GM06990 (cell line): Measurements from ENCODE around the gene SHISAL2A.

ENCODE experiments used
- DNase-seq: peaks from one replicate; pipeline ENCODE4 v3.0.0-alpha.2; 2011; ENCODE audit not compliant: insufficient read length; ENCODE audit errors: extremely low read depth
- H3K27me3 ChIP-seq: replicated peaks from 2 replicates; pipeline ENCODE4 v1.6.0; 2011; ENCODE audit warnings: low read length; ENCODE audit not compliant: control insufficient read depth, insufficient read depth
- H3K36me3 ChIP-seq: 2 replicates; pipeline ENCODE4 v1.5.1; 2011; ENCODE audit warnings: low read length; ENCODE audit not compliant: control insufficient read depth, insufficient read depth
- H3K4me3 ChIP-seq: replicated peaks from 2 replicates; pipeline ENCODE4 v1.5.1; 2011; ENCODE audit warnings: low read depth, mild to moderate bottlenecking, control low read depth, low read length
- TF ChIP-seq, protein P1 (sequence below): IDR thresholded peaks from 2 replicates; pipeline ENCODE4 v1.5.1; 2011; ENCODE audit warnings: low read length, control low read depth, mild to moderate bottlenecking, inconsistent platforms; ENCODE audit not compliant: insufficient read depth, poor library complexity, severe bottlenecking

SHISAL2A gene

DNA sequence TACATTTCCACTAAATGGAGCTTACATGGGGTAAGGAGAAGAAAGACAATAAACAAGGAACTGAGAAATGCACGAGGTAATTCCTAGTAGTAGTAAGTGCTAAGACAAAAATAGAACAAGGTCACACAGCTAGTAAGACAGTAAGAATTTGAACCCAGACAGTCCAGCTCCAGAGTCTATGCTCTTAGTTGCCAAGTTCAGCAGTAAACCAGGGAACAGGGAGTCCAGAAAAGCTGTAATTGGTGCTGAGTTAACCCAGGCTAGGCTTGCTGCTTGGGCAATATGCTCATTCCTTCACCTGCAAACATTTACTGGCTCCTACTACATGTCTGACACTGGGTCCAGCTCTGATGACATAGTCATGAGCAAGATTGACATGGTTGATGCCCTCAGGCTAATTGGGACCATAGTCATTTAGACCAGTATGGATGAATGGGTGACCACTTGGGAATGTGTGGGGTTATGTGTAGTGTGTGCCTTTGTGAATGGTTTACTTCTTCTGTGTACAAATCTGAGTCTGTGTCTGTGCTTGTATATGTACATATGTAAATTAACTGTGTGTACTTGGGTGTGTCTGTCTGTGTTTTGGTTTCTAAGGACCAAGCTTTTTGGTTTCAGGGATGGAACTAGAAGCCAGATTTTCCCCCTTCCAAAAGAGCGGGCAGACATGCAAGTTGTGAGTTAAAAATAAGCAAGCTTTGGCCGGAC lies 28.8 kb upstream of the SHISAL2A start:
- Histone ChIP-seq H3K36me3 (peaks cover 7% of the 10 kb centered on the region), H3K4me3 (no peak overlapping the region; the same call in 1 of the 2 replicates), H3K27me3 (no peaks in the 10 kb centered on the region)
- TF ChIP-seq, protein P1, sequence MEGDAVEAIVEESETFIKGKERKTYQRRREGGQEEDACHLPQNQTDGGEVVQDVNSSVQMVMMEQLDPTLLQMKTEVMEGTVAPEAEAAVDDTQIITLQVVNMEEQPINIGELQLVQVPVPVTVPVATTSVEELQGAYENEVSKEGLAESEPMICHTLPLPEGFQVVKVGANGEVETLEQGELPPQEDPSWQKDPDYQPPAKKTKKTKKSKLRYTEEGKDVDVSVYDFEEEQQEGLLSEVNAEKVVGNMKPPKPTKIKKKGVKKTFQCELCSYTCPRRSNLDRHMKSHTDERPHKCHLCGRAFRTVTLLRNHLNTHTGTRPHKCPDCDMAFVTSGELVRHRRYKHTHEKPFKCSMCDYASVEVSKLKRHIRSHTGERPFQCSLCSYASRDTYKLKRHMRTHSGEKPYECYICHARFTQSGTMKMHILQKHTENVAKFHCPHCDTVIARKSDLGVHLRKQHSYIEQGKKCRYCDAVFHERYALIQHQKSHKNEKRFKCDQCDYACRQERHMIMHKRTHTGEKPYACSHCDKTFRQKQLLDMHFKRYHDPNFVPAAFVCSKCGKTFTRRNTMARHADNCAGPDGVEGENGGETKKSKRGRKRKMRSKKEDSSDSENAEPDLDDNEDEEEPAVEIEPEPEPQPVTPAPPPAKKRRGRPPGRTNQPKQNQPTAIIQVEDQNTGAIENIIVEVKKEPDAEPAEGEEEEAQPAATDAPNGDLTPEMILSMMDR, result no peak
- no peak for DNase-seq

DNA sequence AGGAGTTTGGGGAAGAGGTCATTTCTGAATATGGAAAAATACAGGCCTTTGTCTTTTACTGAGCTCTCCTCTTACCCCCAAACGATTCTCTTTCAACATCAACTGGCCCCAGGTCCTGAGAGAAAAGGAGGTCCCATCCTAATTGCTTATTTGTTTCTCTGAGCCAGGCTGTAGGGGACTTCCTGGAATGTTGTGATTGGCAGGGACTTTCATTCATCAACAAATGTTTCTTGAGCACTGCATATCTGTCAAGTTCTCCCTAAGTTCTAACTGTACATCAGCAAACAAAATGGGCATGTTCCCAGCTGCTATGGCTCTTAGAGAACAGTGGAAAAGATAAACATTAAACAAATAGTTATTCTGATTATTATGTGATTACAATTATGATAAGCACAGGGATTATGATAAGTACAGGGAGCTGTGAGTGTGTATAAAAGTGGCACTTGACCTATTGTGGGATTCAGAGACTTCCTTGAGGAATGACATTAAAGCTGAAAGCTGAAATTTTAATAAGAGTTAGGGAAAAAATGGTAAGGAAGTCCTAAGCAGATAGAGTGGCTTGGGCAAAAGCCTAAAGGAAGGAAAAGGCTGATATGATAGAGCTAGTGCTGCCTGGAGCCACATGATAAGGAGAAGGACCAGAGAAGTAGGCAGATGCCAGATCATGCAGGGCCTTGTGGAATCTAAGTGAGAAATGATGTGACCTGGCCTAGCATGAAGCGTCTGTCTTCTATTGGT lies 19.2 kb upstream of the SHISAL2A start:
- no peak for DNase-seq
- TF ChIP-seq, protein P1, result no peak
- Histone ChIP-seq H3K36me3 (no peaks in the 10 kb centered on the region), H3K27me3 (no peaks in the 10 kb centered on the region), H3K4me3 (no peak overlapping the region)

DNA sequence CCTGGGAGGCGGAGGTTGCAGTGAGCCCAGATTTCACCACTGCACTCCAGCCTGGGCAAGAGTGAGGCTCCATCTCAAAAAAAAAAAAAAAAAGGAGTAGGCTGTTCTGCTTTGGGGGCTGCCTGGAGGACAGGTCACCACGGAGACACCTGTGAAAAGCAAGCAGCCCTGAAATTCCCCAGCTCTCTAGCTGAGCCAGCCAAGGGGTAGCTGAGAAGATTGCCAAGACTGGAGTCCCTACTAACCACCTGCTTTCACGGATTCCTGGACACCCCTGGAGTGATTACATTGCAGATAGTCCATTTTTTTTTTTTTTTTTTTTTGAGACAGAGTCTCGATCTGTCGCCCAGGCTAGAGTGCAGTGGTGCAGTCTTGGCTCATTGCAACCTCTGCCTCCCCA lies 18.3 kb upstream of the SHISAL2A start:
- TF ChIP-seq, protein P1, result no peak
- H3K36me3 ChIP-seq, result no peaks in the 10 kb centered on the region
- no peak overlapping the region for H3K4me3 ChIP-seq
- DNase-seq, result no peak
- H3K27me3 ChIP-seq, result no peaks in the 10 kb centered on the region

DNA sequence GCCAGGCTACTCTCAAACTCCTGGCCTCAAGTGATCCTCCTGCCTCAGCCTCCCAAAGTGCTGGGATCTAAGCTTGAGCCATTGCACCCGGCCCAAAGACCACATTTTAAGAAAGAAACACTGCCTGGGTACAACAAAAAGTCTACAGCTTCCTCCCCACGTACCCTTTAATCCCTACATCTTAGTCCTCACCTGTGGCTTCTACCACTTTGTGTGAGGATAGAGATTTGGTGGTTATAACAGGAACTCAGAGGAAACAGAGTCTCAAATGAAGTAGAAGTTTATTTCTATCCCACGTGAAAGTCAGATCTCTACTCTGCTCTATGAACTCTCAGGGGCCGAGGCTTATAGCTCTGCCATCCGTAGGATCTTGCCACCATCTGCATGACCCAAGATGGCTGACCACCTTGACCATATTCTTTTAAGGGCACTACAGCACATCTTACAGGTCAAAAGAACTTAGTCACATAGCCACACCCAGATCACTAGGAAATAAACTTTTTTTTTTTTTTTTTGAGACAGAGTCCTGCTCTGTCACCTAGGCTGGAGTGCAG lies 17.4 kb upstream of the SHISAL2A start:
- Histone ChIP-seq H3K4me3 (no peak overlapping the region), H3K27me3 (no peaks in the 10 kb centered on the region), H3K36me3 (no peaks in the 10 kb centered on the region)
- TF ChIP-seq, protein P1, result no peak
- no peak for DNase-seq

DNA sequence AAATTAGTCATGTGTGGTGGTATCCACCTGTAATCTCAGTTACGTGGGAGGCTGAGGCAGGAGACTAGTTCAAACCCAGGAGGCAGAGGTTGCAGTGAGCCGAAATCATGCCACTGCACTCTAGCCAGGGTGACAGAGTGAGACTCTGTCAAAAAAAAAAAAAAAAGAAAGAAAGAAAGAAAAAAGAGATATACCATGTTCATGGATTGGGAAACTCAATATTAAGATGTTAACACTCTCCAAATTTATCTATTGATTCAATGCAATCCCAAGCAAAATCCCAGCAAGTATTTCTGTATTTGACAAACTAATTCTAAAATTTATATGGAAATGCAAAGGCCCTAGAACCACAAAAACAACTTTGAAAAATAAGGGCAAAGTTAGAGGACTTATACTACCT lies 11.0 kb upstream of the SHISAL2A start:
- TF ChIP-seq, protein P1, result no peak
- no peaks in the 10 kb centered on the region for H3K27me3 ChIP-seq
- no peaks in the 10 kb centered on the region for H3K36me3 ChIP-seq
- no peak for DNase-seq
- no peak overlapping the region for H3K4me3 ChIP-seq
